ENCODE results near the gene GRM8. TPM values are rescaled to one million over a fixed set of nuclear protein-coding genes. Genes with fewer than 3 reads are reported as not detected.

Gene GRM8
- total RNA-seq, 1 experiment from 2014 or later = not detected

GRCh38 chr7:126774077-126774476 is 478.7 kb downstream of the GRM8 start:
- intact Hi-C loops (cut with micrococcal nuclease) = no loop called here
- no peaks in the 10 kb centered on the region for H3K36me3 ChIP-seq (ENCODE audit: low read depth, low read length)
- no peak overlapping the region for H2AFZ ChIP-seq (ENCODE audit: low read length)
- no peak overlapping the region for H3K4me2 ChIP-seq (ENCODE audit: low read length)
- ChIA-PET POLR2A (ENCODE audit: unreplicated experiment) (no interaction called here), CTCF (no interaction called here)
- no peak overlapping the region for H3K9ac ChIP-seq (ENCODE audit: low read length)
- H3K79me2 ChIP-seq (ENCODE audit: low read length) = no peaks in the 10 kb centered on the region
- no peaks in the 10 kb centered on the region for H3F3A ChIP-seq (ENCODE audit: low read length, unreplicated experiment)
- no peak overlapping the region for H3K4me3 ChIP-seq (ENCODE audit: low read length)
- no peaks in the 10 kb centered on the region for H4K20me1 ChIP-seq (ENCODE audit: low read length)
- H3K4me1 ChIP-seq (ENCODE audit: insufficient read depth, low read length) = no peaks in the 10 kb centered on the region
- DNase-seq (no peak), ATAC-seq (no peak)
- no peaks in the 10 kb centered on the region for H3K9me2 ChIP-seq (replicated peaks; ENCODE audit: low read length)
- BruUV-seq (replicated peaks) = no TSS peak
- no peaks in the 10 kb centered on the region for H3K9me3 ChIP-seq (ENCODE audit: low read length)
- no peaks in the 10 kb centered on the region for H3K27me3 ChIP-seq (ENCODE audit: low read length)
- TF ChIP-seq EZH2 (IDR thresholded peaks at IDR 0.05; ENCODE audit: low read length, unreplicated experiment) (no peak), CTCF (conservative IDR thresholded peaks at IDR 0.05; ENCODE audit: low read depth, low read length) (no peak)
- H3K27ac ChIP-seq (ENCODE audit: low read length) = no peak overlapping the region

GRCh38 chr7:126768836-126769235 is 483.9 kb downstream of the GRM8 start:
- Histone ChIP-seq H3K27me3 (ENCODE audit: low read length) (no peaks in the 10 kb centered on the region), H3K9me2 (replicated peaks; ENCODE audit: low read length) (no peaks in the 10 kb centered on the region), H3K79me2 (ENCODE audit: low read length) (no peaks in the 10 kb centered on the region), H4K20me1 (ENCODE audit: low read length) (no peaks in the 10 kb centered on the region), H3K4me3 (ENCODE audit: low read length) (no peak overlapping the region), H3K9me3 (ENCODE audit: low read length) (no peaks in the 10 kb centered on the region), H3K9ac (ENCODE audit: low read length) (no peak overlapping the region), H3K27ac (ENCODE audit: low read length) (no peak overlapping the region), H3K4me1 (ENCODE audit: insufficient read depth, low read length) (no peaks in the 10 kb centered on the region), H3K36me3 (ENCODE audit: low read depth, low read length) (no peaks in the 10 kb centered on the region), H2AFZ (ENCODE audit: low read length) (no peak overlapping the region), H3F3A (ENCODE audit: low read length, unreplicated experiment) (no peaks in the 10 kb centered on the region), H3K4me2 (ENCODE audit: low read length) (no peak overlapping the region)
- DNase-seq (no peak), ATAC-seq (no peak)
- ChIA-PET POLR2A (ENCODE audit: unreplicated experiment) (no interaction called here), CTCF (no interaction called here)
- TF ChIP-seq EZH2 (IDR thresholded peaks at IDR 0.05; ENCODE audit: low read length, unreplicated experiment) (no peak), EZH2phosphoT487 (IDR thresholded peaks at IDR 0.05; ENCODE audit: borderline replicate concordance, low read length) (no peak), CTCF (conservative IDR thresholded peaks at IDR 0.05; ENCODE audit: low read depth, low read length) (no peak)
- BruUV-seq (replicated peaks) = no TSS peak
- intact Hi-C loops (cut with micrococcal nuclease) = no loop called here

GRCh38 chr7:126760914-126761577 is 491.7 kb downstream of the GRM8 start:
- CTCF ChIA-PET = no interaction called here
- no peak for TF ChIP-seq CTCF (conservative IDR thresholded peaks at IDR 0.05; ENCODE audit: low read depth, low read length)
- TF ChIP-seq EZH2phosphoT487 (IDR thresholded peaks at IDR 0.05; ENCODE audit: borderline replicate concordance, low read length) = no peak
- TF ChIP-seq EZH2 (IDR thresholded peaks at IDR 0.05; ENCODE audit: low read length, unreplicated experiment) = no peak
- Histone ChIP-seq H3K9me2 (replicated peaks; ENCODE audit: low read length) (no peaks in the 10 kb centered on the region), H3K9ac (ENCODE audit: low read length) (no peak overlapping the region), H2AFZ (ENCODE audit: low read length) (no peak overlapping the region), H3K79me2 (ENCODE audit: low read length) (no peaks in the 10 kb centered on the region), H3K4me2 (ENCODE audit: low read length) (no peak overlapping the region), H3F3A (ENCODE audit: low read length, unreplicated experiment) (no peaks in the 10 kb centered on the region), H3K27me3 (ENCODE audit: low read length) (no peaks in the 10 kb centered on the region), H4K20me1 (ENCODE audit: low read length) (no peaks in the 10 kb centered on the region), H3K9me3 (ENCODE audit: low read length) (no peaks in the 10 kb centered on the region), H3K27ac (ENCODE audit: low read length) (no peak overlapping the region), H3K4me3 (ENCODE audit: low read length) (no peak overlapping the region), H3K4me1 (ENCODE audit: insufficient read depth, low read length) (no peaks in the 10 kb centered on the region), H3K36me3 (ENCODE audit: low read depth, low read length) (no peaks in the 10 kb centered on the region)
- ATAC-seq = no peak
- intact Hi-C loops (cut with micrococcal nuclease) = no loop called here
- DNase-seq = no peak
- POLR2A ChIA-PET (ENCODE audit: unreplicated experiment) = no interaction called here
- no TSS peak for BruUV-seq (replicated peaks)

All from PC-3 (cell line).